ENCODE data around the gene ERVFRD-1.

The ERVFRD-1 gene

GRCh38 chr6:11110921-11111768 lies at the start of gene ERVFRD-1:
TSS of gene ERVFRD-1 (minus strand) at chr6:11111725. CDS start at chr6:11105310, 6,415 bp downstream.
- DNase-seq: no peak

- DNase-seq: no peak
These were observed 48.7 kb upstream of the ERVFRD-1 start for GRCh38 chr6:11160199-11160598.

- no peak for DNase-seq
These were observed 44.1 kb upstream of the ERVFRD-1 start for GRCh38 chr6:11155589-11155988.

- no peak for DNase-seq
These were observed 41.9 kb upstream of the ERVFRD-1 start for GRCh38 chr6:11153447-11153846.

- no peak for DNase-seq
These were observed 41.1 kb upstream of the ERVFRD-1 start for GRCh38 chr6:11152581-11152980.

- DNase-seq: no peak
These were observed 40.0 kb upstream of the ERVFRD-1 start for GRCh38 chr6:11151488-11151887.

- no peak for DNase-seq
These were observed 38.0 kb upstream of the ERVFRD-1 start for GRCh38 chr6:11149551-11149950.

GRCh38 chr6:11146117-11146826 lies 34.7 kb upstream of the ERVFRD-1 start:
- no peak for DNase-seq

- peak; percentile 74 to 79 for DNase-seq
These were observed 32.9 kb upstream of the ERVFRD-1 start for GRCh38 chr6:11144393-11144851.

- peak in 1 of 2 donors; percentile 70 for DNase-seq
These were observed 32.2 kb upstream of the ERVFRD-1 start for GRCh38 chr6:11143394-11144371.

GRCh38 chr6:11142296-11143027 lies 30.9 kb upstream of the ERVFRD-1 start:
- no peak for DNase-seq

- DNase-seq: no peak
These were observed 29.8 kb upstream of the ERVFRD-1 start for GRCh38 chr6:11141295-11141694.

GRCh38 chr6:11140056-11140455 lies 28.5 kb upstream of the ERVFRD-1 start:
- no peak for DNase-seq

- DNase-seq: no peak
These were observed 27.8 kb upstream of the ERVFRD-1 start for GRCh38 chr6:11139051-11139960.

GRCh38 chr6:11136809-11137208 lies 25.3 kb upstream of the ERVFRD-1 start:
- no peak for DNase-seq

- DNase-seq: no peak
These were observed 21.8 kb upstream of the ERVFRD-1 start for GRCh38 chr6:11133281-11133680.

GRCh38 chr6:11132194-11132888 lies 20.8 kb upstream of the ERVFRD-1 start:
- DNase-seq: no peak

- no peak for DNase-seq
These were observed 19.1 kb upstream of the ERVFRD-1 start for GRCh38 chr6:11130605-11131004.

- no peak for DNase-seq
These were observed 18.5 kb upstream of the ERVFRD-1 start for GRCh38 chr6:11129908-11130565.

GRCh38 chr6:11128608-11129007 lies 17.1 kb upstream of the ERVFRD-1 start:
- no peak for DNase-seq

All from CD4-positive, alpha-beta T cell treated with Interferon alpha-2 for 1 hour (primary cell).